Putamen (tissue), 1 donor: ENCODE measurements around the gene LCE5A.
"Not testable (repeated sequence)": the region's sequence is repeated elsewhere in the genome, so short reads cannot be mapped to it uniquely, and the experiment has no call there.

Experiments used
- DNase-seq: peaks from one replicate; pipeline ENCODE4 v3.0.0-alpha.2; 2016; ENCODE audit warnings: low spot score

LCE5A gene

DNA sequence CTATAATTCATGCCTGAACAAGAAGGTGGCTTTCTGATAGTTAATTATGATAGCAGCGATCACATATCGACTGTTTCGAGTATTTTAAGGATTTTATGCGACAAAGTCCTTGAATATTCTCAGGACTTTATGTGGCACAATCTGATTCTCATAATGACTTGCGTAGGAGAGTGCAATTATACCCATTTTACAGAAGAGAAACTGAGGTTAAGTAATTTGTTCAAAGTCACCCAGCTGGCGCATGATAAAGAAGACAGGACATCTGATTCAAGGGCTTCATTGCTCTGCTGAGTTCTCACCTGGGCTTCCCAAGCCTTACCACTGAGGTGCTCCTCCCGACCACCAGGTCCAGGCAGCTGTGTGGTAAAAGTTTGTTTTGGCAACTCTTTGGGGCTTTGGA is 5.5 kb downstream of the LCE5A start:
- no peak for DNase-seq

DNA sequence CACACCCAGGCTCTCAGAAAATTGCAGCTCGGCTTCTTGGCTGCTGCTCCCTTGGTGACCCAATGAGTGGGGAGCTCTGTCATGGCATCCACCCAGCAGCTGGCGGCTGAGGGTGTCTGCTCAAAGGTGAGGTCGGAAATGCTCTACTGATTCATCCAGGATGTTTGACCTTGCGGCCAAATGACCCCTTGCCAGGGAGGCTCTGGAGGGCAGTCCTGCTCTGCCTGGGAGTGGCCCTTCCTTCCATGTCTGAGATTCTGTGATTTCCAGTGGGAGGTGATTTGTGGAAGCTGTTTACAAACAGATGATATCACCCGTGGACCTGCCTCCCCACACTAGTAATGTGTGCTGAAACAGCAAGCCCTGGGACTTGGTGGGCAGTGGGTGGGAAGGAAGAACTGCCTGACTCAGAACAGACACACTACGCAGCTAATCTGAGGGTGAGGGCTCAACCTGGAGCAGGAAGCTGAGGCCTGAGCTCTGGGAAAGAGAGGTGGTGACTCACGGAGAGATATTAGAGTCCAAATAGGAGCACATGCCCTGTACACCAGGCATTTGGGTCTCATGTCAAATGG is 6.7 kb downstream of the LCE5A start:
- no peak for DNase-seq

DNA sequence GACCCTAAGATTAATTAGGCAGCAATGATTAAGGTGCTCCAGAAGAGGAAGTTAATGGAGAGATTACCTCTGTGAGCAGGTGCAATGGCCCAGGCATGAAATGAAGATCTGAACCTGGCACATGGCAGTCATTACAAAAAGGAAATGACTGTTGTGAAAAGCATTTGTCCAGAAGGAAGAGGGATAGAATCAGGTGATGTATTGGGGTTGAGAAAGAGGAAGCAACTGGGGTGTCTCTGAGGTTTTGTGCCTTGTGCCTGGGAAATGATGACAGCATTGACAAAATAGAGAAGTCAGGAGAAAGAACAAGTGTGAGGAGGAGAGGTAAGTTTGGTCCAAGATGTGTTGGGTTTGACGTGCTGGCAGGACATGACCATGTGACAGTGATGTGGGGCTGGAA is 9.2 kb downstream of the LCE5A start:
- no peak for DNase-seq

DNA sequence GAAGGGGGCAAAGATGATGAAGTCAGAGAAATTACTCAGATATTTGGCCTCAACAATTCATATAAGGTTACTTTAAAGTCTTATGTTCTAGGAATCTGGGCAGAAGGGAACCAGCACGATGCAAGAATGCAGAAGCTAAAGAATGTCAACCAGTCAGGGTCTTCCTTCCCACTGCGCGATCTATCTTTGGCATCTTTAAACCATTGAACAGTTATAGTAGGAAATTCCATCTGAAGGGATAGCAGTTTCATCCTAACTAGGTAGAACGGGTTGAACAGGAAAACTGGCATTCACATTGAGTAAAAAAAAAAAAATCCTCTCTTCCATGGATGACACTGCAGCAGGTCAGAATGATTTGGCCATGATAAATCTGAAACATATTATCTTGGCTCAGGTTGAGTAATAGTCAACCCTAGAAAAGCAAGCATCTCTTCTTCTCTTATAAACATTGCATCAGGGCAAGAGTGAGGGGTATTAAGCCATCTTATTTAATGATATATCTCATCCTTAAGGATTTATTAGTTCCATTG is 10.0 kb downstream of the LCE5A start:
- DNase-seq = no peak

DNA sequence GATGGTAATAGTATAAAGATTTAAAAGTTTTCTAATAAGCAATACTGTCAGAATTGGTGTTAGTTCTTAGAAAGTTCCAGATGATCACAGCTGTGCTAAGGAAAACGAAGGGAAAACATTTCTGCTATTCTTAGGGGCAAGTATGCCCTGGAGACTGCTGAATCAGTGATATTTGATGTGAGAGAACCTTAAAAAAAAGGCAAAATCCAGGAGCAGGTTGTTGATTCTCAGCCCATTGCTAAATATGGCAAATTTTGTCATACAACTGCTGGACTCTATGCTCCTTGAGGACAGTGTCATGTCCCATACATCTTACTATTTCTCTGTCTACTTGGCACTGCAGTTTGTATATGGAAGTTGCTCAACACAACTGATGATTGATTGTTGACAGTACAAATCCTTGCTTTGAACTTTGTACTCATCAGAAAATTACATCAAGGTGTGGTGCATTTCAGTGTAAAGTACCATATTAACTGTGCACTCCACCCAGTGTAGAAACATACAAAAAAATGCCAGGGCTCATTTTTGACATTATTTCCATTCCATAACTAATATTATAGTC is 14.6 kb downstream of the LCE5A start:
- no peak for DNase-seq

DNA sequence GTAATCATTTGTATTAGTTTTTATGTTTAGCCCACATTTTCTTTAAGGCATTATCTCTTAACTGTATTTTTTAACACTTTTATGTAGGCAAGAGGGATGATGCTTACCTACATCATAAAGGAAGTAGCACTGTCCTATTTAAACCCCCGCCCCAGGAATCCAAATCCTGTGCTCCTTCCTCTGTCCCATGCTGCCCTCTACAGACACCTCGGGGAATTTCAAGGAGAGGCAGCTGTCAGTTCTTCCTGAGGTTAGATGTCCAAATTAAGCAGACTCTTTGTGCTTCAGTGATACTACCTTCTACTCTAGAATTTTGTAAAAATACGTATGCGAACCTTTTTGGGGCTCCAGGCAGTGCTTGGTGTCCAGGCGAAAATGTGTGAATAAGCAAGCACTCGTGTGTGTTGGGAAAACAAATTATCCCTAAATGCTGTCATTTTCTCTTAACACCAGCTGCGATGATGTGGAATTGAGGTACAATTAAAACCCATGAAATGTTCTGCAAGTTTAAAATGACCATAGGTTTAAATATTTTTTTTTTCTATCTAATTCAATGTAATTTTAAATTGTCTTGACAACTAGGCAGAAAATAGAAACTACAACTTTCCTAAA is 22.8 kb downstream of the LCE5A start:
- DNase-seq = no peak

DNA sequence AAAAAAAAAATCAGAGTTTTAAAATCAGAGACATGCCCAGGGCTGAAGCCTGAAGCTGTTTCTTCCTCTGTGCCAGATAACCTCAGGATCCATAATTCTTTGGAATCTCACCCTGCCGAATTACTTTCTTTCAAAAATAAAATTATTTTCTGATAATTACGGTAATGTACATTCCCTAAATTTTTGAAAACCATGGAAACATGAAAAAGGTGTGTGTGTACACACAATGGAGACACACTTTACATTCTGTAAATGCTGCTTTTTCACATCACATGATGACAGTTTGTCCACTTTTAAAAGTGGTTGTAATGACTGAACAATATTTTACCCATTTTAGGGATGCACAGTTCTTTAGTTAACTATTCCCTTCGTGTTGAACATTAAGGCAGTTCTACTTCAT is 25.2 kb downstream of the LCE5A start:
- DNase-seq = no peak

DNA sequence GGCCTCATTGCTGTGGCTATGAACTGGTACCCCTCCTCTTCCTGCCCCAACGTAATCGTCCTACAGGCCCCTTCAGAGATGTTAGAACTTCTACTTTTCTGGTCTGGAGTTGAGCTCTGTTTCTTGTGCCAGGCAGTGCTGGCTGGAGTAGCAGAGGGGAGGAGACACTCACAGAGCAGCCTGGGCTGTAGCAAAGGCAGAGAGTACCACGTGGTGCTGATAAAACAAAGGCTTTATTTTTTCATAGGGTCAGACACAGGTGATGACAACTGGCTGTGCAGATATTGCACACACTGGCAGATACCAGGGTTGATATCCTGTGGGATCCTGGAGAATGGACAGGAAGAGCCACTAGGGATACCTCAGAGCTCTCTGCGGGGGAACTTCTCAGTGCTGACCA is 26.9 kb downstream of the LCE5A start:
- DNase-seq = no peak

DNA sequence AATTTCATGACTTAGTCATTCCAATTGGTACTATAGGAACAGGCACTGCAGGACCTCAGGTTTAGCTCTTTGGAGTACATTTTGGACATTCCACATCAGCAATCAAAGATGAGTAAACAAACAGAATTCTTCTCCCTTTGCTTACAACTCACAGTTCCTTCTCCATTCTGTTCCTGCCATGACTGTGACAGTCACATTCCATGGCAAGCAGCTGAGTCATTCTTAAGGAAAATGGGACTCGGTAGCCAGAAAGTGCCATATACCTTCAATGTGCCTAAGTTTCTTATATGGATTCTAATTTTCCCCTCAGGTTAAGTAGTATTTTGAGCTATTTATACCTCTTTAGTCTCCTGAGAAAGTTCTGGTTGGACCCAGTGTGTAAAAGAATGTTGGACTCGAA is 29.3 kb downstream of the LCE5A start:
- DNase-seq = no peak

DNA sequence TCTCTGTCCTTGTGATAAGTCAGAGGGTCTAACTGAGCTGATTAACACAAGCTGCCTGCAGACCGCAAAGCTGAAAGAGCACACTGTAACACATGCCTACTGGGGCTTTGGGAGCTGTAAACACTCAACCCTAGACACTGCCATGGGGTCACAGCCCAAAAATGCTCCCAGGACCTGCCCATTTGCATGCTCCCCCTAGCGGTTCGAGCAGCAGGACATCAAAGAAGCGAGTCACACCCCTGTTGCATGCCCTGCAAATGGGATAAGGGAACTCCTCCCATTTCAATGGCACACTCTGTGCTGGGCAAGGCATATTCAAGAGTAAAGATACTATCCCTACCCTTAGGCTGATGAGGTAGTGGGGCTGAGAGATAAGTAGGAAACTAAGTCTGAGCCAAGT is 33.2 kb downstream of the LCE5A start:
- DNase-seq = no peak

DNA sequence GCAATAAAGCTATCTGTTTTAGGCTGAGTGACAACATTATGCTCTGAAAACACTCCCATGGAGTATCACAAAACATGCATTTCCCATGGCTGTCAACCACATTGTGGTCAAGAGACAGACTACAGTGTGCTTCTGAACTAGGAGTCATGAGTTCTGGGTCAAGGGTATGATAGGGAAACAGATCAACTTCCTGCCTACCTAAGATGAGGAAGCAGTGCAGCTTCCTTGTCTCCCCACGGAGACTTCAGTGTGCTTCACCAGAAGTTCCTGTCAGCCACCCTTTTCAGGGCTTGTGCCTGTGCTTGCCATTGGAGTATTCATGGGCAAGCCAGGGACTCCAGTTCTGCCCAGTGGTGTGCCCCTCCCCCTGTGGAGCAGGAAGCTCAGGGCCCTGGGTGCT is 36.1 kb downstream of the LCE5A start:
- no peak for DNase-seq

DNA sequence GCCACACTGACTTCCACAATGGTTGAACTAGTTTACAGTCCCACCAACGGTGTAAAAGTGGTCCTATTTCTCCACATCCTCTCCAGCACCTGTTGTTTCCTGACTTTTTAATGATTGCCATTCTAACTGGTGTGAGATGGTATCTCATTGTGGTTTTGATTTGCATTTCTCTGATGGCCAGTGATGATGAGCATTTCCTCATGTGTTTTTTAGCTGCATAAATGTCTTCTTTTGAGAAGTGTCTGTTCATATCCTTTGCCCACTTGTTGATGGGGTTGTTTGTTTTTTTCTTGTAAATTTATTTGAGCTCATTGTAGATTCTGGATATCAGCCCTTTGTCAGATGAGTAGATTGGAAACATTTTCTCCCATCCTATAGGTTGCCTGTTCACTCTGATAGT is 37.8 kb downstream of the LCE5A start:
- DNase-seq = not testable (repeated sequence)
